ENCODE measurements around the gene C17orf107. TPM values are rescaled to one million over a fixed set of nuclear protein-coding genes. Genes with fewer than 3 reads are reported as not detected.
A peak's percentile ranks its signal among the peaks of the same experiment; 100 is the strongest.

The C17orf107 gene
- total RNA-seq, result under 1 TPM in 2 of 4 donors, not detected in 2; 0.10 to 0.33 TPM

GRCh38 chr17:4899341-4900230 is at the start of gene C17orf107:
TSS of gene C17orf107 (plus strand) at chr17:4899536. CDS start at chr17:4899763, 227 bp downstream.
- H3K9me3 ChIP-seq, result no peaks in the 10 kb centered on the region
- TF ChIP-seq, protein P1, sequence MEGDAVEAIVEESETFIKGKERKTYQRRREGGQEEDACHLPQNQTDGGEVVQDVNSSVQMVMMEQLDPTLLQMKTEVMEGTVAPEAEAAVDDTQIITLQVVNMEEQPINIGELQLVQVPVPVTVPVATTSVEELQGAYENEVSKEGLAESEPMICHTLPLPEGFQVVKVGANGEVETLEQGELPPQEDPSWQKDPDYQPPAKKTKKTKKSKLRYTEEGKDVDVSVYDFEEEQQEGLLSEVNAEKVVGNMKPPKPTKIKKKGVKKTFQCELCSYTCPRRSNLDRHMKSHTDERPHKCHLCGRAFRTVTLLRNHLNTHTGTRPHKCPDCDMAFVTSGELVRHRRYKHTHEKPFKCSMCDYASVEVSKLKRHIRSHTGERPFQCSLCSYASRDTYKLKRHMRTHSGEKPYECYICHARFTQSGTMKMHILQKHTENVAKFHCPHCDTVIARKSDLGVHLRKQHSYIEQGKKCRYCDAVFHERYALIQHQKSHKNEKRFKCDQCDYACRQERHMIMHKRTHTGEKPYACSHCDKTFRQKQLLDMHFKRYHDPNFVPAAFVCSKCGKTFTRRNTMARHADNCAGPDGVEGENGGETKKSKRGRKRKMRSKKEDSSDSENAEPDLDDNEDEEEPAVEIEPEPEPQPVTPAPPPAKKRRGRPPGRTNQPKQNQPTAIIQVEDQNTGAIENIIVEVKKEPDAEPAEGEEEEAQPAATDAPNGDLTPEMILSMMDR (IDR thresholded peaks at IDR 0.05 in 4 of 5, conservative IDR thresholded peaks at IDR 0.05 in 1 of 5), result no peak
- no peak for TF ChIP-seq POLR2A (IDR thresholded peaks at IDR 0.05)
- H3K36me3 ChIP-seq, result peaks cover 0 to 25% of the 10 kb centered on the region in 2 donors
- peak in 1 of 2 donors; percentile 45 for DNase-seq
- in situ Hi-C loops (cut with MboI; ENCODE audit: low sequenced_read_pairs in 4 of 4), result loop anchor here in 2 of 4 donors (25.0 kb wide), 1 partner anchor 112 kb away; the partner anchor contains the start of genes GLTPD2 (in 2 of the 2), PSMB6 (in 2 of the 2) and VMO1 (in 2 of the 2)
- no peak within 1 kb of the TSS for H3K27ac ChIP-seq
- peaks cover 0 to 22% of the 10 kb centered on the region in 2 donors for H3K4me1 ChIP-seq
- peak within 1 kb of the TSS; percentile 44 to 57 (median 54) for H3K4me3 ChIP-seq
- intact Hi-C loops (cut with DNase I; ENCODE audit: low total_unique reads), result no loop called here
- H3K27me3 ChIP-seq, result peaks cover 0 to 18% (median 4%) of the 10 kb centered on the region in 3 donors
- ATAC-seq, result peak in 1 of 2 donors; percentile 21

DNA sequence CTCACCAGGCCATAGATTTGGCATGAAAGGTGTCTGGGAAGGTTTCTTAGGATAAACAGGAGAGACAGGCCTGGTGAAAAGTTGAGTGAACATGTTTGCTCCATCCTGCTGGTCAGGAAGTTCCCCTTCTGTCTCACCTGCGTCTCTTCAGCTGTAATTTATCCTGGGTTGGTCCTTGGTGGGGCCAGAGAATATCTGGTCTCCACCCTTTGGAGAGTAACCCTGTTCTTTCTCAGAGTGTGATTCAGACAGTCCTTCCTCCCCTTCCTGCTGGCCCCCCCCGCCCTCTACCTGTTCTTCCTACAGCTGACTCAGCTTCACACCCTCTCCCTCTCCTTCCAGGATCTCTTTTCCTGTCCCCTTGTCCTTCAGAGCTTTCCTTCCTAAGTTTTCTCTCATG is 49.1 kb upstream of the C17orf107 start:
- H3K36me3 ChIP-seq, result no peaks in the 10 kb centered on the region
- no peak for TF ChIP-seq POLR2A (IDR thresholded peaks at IDR 0.05)
- TF ChIP-seq, protein P1 (IDR thresholded peaks at IDR 0.05 in 4 of 5, conservative IDR thresholded peaks at IDR 0.05 in 1 of 5), result no peak
- H3K9me3 ChIP-seq, result no peaks in the 10 kb centered on the region
- no peaks in the 10 kb centered on the region for H3K27me3 ChIP-seq
- in situ Hi-C loops (cut with MboI; ENCODE audit: low sequenced_read_pairs in 4 of 4) (no loop called here), intact Hi-C loops (cut with DNase I; ENCODE audit: low total_unique reads) (no loop called here)
- H3K4me1 ChIP-seq, result peaks cover 0 to 9% of the 10 kb centered on the region in 2 donors
- DNase-seq (no peak), ATAC-seq (no peak)
- H3K27ac ChIP-seq, result no peak overlapping the region
- no peak overlapping the region for H3K4me3 ChIP-seq

GRCh38 chr17:4851084-4851483 is 48.3 kb upstream of the C17orf107 start:
- Histone ChIP-seq H3K36me3 (no peaks in the 10 kb centered on the region), H3K9me3 (no peaks in the 10 kb centered on the region), H3K27me3 (no peaks in the 10 kb centered on the region), H3K4me1 (peaks cover 0 to 9% of the 10 kb centered on the region in 2 donors), H3K27ac (no peak overlapping the region), H3K4me3 (no peak overlapping the region)
- intact Hi-C loops (cut with DNase I; ENCODE audit: low total_unique reads) (no loop called here), in situ Hi-C loops (cut with MboI; ENCODE audit: low sequenced_read_pairs in 4 of 4) (no loop called here)
- no peak for TF ChIP-seq POLR2A (IDR thresholded peaks at IDR 0.05)
- TF ChIP-seq, protein P1 (IDR thresholded peaks at IDR 0.05 in 4 of 5, conservative IDR thresholded peaks at IDR 0.05 in 1 of 5), result no peak
- no peak for DNase-seq
- ATAC-seq, result no peak

DNA sequence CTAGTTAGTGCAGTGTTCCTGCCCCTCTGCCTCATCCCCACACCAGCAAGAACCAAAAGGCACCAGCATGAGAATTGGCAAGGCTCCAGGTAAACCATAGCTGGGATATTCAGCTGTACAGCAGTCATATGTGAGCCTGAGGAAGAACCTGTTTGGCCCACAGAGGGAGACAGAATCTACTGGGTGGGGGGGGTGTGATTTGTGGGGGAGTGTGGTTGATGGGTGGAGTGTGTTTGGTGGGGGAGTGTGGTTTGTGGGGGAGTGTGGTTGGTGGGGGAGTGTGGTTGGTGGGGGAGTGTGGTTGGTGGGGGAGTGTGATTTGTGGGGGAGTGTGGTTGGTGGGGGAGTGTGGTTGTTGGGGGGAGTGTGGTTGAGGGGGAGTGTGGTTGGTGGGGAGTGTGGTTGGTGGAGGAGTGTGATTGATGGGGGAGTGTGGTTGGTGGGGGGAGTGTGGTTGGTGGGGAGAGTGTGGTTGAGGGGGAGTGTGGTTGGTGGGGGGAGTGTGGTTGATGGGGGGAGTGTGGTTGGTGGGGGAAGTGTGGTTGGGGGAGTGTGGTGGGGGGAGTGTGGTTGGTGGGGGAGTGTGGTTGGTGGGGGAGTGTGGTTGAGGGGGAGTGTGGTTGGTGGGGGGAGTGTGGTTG is 46.6 kb upstream of the C17orf107 start:
- H3K4me1 ChIP-seq, result peaks cover 3 to 21% of the 10 kb centered on the region in 2 donors
- TF ChIP-seq POLR2A (IDR thresholded peaks at IDR 0.05), result no peak
- TF ChIP-seq, protein P1 (IDR thresholded peaks at IDR 0.05 in 4 of 5, conservative IDR thresholded peaks at IDR 0.05 in 1 of 5), result no peak

More for the DNA sequence above, 46.6 kb upstream of the C17orf107 start:
- in situ Hi-C loops (cut with MboI; ENCODE audit: low sequenced_read_pairs in 4 of 4), result no loop called here
- Histone ChIP-seq H3K9me3 (no peaks in the 10 kb centered on the region), H3K36me3 (no peaks in the 10 kb centered on the region), H3K4me3 (no peak overlapping the region), H3K27me3 (no peaks in the 10 kb centered on the region), H3K27ac (no peak overlapping the region)
- intact Hi-C loops (cut with DNase I; ENCODE audit: low total_unique reads), result no loop called here
- DNase-seq (no peak), ATAC-seq (no peak)
